Anterior cingulate cortex (tissue), 58 donors: Measurements from ENCODE around the gene KCNC1.

Experiments used
- DNase-seq, 58 donors: peaks; one replicate each; lab custom pipeline; 2025; lab: John Stamatoyannopoulos, UW

KCNC1 gene

DNA sequence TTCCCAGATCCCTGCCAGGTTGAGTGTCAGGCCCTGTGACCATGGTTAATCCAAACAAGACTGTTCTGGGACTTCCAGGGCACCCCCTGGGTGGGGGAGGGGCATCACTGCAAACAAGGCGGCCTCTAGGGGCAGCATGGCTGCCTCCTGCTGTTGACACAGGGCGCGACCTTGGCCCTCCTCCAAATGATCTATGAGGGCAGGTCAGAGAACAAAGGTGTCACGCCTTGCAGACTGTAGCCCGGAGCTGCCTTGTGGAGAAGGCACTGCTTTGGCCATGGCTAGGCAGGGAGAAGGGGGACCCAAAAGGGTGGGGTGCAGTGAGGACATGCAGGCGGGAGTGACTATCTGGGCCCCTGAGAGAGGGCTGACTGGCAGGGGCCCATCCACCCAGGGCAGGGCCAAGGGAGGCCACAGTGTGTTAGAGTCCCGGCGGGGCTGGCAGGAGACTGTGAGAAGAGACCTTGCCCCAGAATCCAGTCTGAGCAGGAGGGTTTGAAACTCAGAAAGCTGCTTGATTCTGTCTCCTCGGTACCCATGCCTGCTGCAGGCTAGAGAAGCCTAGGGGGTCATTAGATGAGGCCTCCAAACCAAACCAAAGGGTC, 35.6 kb downstream of the KCNC1 start:
- peak in 1 of 58 donors; percentile 38 for DNase-seq

DNA sequence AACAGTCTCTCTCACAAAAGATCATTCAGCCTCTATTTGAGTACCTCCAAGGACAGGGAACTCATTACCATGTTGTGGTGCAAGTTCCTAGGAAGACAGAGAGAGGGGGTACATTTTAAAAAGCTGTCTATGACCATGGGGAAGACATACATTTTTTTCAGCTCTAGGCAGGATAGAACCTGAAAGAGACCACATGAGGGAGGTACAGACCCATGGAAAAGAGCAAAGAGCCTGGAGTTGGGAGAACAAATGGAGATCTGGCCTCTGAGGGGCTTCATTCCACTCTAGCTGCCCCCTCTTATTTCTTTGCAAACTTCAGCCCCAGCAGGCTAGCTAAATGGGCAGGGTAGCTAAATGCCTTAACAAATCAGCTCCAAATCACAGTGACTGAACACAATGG, 36.3 kb downstream of the KCNC1 start:
- no peak for DNase-seq

DNA sequence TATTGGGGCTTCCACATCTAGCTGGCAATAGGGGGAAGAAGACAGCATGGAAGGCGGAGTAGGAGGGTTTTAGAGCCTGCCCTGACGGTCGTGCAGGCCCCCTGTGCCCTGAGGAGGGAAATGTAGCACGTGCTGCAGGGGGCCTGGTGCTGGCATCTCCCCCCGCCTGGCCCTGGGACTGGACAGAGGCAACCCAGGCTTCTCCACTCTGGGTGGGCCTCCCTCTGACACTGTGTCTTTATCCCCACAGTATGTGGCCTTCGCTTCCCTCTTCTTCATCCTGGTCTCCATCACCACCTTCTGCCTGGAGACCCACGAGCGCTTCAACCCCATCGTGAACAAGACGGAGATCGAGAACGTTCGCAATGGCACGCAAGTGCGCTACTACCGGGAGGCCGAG, 36.8 kb downstream of the KCNC1 start:
- no peak for DNase-seq

DNA sequence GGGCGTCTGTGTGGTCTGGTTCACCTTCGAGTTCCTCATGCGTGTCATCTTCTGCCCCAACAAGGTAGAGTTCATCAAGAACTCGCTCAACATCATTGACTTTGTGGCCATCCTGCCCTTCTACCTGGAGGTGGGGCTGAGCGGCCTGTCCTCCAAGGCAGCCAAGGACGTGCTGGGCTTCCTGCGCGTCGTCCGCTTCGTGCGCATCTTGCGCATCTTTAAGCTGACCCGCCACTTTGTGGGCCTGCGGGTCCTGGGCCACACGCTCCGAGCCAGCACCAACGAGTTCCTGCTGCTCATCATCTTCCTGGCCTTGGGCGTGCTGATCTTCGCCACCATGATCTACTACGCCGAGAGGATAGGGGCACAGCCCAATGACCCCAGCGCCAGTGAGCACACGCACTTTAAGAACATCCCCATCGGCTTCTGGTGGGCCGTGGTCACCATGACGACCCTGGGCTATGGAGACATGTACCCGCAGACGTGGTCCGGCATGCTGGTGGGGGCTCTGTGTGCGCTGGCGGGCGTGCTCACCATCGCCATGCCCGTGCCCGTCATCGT, 37.3 kb downstream of the KCNC1 start:
- no peak for DNase-seq

DNA sequence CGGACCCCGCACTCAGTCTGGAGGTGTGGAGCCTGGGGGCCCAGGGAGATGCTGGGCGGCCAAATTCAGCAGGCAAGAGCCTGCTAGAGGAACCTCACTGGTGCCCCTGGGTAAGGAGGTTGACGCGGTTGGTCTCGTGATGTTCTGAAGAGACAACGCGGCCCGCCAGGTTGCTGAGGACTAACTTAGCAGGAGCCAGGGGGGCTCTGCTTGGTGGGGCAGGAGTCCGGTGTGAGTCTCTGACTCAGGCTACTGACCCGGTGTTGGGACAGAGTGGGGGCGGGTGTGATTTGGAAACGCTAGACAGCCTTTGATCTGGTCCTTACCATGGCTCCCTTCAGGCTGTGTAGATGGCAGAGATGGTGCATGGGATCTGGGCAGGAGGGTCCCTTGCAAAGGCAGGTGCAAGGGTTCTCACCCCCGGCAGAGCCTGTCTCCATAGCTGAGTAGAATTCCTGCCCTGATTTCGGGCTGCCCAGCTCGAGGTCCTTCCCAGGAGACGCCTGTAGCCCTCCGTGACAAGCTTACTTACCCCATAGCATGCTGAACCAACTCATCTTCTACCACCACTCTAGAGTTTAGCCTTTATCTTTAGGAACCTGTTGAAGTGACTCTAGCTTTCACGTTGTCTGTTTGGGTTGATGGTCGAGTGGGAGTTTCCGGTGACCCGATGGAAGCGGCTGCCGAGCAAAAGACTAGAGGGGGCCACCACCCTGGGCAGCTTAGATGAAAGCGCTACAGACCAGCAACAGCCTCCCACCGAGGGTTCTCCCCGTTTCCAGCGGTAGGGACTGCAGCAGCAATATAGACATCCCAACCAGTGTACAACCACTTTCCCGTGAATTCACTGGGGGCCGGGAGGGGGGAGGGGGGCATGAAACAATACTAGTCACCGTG, 38.4 kb downstream of the KCNC1 start:
- DNase-seq, result no peak

DNA sequence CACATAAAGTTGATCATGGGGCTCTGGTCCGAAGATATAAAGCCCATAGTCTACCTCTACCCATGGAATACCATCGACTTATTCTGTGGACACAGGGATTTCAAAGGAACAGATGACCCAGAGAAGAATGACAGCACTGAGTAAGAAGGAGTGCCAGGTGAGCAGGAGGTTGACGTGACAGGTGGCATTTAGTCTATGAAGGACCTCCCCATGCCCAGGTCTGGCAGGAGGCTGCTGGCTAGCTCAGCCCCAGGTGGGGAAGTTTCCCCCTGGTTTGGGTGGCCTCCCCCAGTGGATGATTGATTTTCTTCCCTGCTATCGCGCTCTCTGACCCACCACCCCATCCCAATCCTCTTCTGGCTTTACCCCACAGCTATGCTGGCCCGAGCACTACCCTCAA, 39.1 kb downstream of the KCNC1 start:
- no peak for DNase-seq

DNA sequence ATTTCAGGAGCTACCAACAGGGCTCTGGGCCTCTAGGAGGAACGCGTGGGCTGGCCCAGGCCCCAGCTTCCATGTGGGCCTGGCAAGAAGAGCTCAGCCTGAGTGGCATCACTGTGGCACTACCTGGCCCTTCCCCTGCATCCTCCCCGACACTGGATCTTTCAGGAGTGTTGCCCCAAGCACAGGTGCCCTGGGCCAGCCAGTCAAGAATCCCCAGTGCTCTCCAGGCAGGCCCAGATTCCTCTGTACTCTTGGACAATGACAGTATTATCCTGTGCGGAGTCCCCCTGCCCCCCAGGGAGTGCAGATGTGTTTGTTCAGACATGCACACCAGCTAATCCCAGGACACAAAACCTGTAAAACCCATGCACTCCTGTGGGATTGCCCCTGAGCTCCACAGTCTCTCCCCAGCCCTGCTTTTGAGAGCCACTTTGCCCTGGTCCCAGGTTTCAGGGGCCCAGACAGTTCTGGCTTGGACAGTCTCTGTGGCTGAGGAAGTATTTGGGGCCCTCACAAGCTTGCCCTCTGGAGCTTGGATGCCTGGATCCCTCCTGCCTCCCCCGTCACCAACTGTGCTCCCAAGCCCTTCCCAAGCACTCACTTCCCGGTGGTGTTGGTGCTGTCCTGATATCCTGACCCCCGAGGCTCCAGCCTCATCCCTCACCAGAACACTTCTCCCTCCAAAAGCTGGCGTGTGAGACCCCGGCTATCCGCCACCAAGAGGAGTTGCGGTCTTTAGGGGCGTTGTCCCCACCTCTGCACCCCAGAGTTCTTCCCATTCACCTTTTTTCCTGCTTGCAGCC, 39.9 kb downstream of the KCNC1 start:
- DNase-seq, result no peak

DNA sequence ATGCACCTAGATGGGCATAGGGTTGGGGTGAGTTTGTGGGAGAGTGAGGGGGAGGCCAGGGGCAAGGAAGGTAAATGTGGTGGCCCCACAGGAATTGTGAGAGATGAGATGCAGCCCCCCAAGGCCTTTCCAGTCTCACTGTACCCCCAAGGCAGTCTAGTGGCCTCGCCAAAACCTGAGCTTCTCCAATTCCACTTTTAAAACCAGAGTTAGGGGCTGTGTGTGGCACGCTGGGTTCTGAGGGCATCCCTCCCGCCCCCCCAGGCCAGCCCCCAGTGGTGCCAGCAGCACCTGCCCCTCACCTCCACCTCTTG, 40.4 kb downstream of the KCNC1 start:
- no peak for DNase-seq

DNA sequence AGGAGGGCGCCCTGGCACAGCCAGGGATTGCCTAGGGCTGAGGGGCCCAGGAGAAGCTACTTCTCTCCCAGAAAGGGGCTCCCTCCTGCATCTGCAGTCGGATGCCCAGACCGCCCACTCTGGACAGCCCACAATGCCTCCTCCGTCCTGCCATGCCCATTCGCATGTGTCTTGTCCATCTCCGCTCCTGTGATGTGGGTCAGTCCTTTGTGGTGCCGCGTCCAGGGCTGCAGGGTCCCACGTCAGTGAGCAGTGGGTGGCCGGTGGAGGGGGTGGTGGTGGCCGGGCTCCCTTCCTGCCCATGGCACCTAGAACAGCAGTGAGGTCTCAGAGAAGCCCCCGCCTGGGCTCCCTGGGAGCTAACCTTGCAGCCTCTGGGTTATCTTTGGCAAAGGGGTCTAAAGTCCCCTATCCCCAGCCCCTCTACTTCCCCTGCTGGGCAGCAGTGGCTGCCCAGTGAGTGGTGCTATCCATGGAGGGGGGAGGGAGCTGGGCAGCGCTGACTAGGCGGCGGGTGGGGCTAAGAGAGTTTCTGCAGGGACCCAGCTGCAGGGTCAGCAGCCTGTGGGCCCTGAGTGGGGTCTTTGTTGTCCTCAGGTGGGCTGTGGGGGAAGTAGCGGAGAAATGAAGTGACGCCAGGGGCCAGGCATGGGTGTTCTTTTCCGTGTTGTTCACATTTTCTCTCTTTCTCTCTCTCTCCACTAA, 41.1 kb downstream of the KCNC1 start:
- DNase-seq, result no peak

DNA sequence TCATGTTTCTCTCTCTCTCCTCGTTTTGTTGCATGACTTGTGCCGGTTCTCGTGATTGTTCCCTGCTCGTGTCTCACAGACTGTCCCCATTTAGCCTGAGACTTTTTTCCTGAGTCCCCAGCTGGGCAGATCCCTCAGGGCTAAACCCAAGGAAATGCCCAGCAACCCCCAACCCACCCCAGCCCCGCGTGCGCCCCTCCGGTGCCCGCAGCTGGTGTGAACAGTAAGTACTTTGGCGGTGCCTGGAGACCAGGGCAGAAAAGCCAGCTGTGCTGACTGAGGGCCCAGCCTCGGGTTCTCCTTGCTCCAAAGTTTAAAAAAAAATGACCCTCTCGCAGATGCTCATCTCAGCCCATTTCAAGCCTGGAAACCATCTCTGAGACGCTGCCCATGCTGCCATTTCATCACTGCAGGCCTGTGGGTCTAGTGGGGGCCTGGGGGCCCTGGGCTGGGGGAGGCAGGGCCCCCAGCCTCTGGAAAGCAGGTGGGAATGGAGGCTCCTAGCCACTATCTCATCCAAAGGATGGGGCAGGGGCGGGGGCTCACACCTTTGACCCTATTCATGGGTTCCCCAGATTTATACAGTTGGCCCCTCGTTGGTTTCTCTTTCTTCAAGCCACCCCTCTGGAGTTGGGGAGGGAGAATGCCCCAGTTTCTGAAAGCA, 41.8 kb downstream of the KCNC1 start:
- peak in 1 of 58 donors; percentile 32 for DNase-seq

DNA sequence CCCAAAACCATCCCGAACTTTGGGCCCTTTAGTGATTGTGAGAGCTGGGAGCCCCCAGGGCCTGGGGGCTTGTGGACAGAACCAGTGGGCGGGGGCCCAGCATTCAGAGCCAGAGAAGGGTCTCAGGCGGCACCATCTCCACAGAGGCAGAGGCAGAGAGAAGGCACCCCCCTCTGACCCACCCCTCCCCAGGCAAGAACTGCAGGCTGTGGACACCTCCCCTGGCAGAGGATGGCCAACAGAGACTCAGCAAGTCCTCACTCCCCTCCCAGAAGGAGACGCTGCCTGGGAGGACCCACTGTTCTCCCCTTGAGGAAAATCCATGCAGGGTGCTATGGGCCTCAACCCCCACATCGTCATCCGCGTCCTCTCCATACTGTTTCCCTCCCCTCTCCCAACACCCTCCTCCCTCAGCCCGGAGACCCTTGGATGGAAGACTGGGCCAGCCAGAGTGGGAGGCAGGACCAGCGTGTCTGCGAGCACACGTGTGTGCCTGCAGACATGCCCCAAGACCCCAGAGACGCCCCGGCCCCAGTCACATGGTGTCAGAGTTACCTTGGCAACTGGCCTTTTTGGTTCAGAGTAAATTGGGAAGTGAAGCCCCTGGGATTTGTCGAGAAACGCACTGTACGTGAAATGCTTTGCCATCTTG, 42.6 kb downstream of the KCNC1 start:
- no peak for DNase-seq

DNA sequence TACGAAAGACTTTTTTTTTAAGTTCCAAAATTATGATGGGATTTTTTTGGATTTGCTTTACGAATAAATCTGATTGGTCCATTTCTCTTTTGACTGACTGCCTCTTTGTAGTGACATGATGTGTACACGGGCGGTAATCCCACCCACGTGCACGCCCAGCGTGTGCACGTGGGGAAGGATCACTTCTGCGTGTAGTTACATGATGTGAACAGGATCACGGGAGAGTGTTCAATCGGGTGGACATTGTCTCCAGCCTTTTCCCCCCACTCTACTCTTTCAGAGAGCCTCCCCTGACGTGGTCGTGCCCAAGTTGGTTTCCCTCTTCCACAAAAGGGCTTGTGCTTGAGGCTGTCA, 43.1 kb downstream of the KCNC1 start:
- no peak for DNase-seq

DNA sequence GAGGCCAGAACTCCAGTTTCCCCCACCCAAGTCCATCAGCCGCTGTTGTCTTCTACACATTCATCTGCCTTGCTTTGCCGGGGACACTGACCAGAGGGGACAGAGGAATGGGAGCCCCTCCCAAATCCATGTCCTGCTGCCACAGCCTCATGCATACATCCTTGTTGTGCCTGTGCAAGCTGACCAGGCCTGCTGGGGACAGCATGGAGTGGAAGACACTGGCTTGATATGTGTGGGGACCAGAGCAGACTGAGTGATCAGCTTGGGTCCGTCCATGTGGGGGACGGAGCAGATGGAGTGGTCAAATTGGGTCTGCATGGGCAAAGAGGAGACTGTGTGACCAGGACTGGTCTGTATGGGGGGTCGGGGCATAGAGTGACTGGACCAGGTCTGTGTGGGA, 43.8 kb downstream of the KCNC1 start:
- DNase-seq, result no peak

DNA sequence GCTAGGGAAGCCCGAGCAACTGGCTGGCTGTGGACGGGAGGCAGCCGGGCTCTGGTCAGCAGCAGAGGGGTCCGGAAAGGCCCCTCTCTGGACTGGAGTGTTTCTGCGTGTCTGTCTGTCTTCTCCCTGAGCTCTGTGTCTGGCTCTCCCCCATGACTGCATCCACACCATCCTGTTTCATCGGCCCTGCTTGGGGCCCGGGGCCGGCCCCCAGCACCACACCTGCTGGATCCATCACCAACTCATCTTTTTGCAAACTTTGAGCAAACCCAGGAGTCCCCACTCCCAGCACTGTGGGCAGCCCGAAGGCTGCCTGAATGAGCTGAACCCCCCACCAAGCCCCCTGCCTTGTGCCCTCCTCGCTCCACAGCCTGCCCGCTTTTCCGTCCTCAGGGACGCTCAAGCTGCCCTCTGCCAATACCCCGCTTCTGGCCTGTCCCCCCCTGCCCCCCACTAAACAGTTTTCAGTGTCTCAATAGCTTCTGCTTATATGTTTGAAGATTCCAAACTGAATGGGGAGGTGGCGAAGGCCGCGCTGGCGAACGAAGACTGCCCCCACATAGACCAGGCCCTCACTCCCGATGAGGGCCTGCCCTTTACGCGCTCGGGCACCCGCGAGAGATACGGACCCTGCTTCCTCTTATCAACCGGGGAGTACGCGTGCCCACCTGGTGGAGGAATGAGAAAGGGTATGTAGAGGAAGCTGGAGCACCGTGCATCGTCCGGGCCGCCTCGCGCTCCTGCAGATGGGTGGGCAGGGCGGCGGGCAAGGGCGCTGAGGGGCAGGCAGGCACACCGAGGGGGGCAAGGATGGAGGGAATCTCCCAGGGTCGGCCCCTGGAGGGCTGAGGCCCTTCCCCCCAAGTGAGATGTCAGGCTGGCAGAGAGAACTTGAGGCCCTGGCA, 44.6 kb downstream of the KCNC1 start:
- DNase-seq, result no peak

DNA sequence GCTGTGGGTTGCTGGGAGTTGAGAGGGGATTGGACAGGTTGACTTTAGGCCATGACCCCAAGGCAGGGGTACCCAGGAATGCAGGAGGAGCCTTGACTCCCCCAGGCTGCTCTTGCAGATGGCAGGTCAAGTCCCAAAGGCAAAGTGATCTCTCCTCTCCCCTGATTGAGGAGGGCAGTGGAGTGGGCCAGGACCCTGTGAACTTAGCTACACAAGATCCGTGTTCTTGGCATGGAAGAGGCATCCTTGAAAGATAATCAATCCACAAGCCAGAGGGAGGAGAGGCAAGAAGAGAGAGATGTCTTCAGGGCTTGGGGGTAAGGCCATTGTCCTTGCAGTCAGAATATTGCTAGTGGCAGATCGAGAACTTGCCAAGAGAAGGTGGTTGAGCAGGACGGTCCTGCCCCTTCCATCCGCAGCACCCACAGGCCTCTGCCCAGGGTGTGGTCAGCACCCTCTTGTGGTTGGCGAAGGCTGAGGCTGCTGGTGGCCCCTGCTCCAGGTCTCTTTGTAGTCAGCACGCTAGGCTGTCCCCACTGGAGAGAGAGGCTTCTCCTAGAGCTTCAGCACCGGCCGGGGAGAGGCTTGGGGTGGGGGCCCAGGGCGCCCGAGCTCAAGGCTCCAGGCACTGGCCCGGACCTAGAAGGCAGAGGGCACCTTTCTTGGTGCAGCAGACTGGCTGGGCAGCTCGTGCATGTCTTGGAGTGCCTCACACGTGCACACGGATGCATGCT, 45.4 kb downstream of the KCNC1 start:
- DNase-seq, result no peak

DNA sequence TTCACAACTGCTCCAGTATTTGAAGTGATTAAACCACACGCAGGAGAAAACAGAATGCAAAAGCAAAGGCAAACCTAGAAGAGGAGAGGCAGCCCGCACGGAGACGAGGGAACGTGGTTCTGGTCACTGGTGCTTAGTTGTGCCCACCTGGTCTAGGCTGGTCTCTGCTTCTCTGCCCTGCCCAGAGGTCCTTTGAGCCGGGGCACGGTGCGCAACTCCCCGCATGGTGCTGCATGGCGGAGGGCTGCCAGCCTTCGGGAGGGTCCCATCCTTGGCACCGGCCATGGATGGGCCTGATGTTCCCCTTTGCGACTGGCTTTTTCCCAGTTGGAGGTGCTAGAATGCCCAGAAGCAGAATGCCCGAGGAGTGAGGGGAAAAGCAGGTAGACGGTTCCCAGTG, 46.1 kb downstream of the KCNC1 start:
- DNase-seq, result no peak

DNA sequence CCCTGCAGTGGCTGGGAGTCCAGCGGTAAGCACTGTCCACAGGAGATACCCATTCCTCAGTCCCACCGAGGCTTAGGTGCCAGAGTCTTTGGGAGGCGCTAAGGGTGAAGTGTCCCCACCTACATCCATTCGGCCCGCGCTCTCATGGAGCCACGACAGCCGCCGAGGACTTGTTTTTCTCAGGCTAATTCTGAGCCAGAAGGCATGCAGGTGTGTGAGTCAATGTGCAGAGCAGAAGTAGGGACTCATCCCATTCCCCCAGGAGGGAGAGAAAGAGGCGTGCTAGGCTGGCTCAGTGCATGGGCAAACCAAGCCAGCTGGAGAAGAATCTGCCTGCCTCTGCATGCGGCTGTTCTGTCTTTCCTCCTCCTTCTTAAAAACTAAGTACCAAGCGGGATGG, 46.6 kb downstream of the KCNC1 start:
- DNase-seq, result peak in 26 of 58 donors; percentile 9 to 73 (median 30)

DNA sequence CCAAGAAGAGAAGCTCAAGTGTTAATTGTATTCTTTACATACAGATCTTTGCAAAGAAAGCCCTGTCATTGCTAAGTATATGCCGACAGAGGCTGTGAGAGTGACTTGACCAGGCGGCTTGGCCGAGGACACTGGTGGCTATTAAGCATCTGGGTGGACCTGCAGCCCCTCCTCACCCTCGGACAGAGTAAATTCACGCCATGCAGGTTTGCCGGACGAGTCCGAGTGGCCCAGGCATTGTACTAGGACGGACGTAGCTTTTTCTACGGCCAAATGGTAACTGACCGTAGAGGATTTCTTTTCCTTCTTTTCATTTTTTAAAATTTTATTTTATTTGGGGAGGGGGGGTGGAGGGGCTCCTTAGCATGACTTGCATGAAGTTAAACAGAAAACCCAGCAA, 47.0 kb downstream of the KCNC1 start:
- DNase-seq, result no peak
